ENCODE results near the gene PCDHA2.
"Not testable (repeated sequence)": the region's sequence is repeated elsewhere in the genome, so short reads cannot be mapped to it uniquely, and the experiment has no call there.

The PCDHA2 gene

DNA sequence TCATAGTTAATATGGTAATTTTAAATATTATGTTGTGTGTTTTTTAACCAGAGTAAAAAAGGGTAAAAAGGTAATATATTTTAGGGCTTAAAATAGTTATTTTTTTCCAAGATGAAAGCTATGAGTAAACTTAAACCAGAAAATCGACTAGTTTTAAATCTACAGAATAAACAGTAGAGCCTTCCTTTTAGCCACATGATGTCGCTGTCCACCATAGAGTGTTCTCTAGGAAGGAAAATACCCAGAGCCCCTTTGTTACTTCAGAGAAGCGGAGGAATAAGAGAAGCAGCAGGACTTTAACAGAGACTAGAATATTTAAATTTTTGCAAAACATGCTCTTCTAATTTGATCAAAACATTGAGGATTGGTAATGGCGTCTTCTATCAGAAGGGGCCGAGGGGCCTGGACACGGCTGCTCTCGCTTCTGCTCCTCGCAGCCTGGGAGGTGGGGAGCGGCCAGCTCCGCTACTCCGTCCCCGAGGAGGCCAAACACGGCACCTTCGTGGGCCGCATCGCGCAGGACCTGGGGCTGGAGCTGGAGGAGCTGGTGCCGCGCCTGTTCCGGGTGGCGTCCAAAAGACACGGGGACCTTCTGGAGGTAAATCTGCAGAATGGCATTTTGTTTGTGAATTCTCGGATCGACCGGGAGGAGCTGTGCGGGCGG, at the start of gene PCDHA2:
PCDHA2 (plus strand) TSS at position 258 of the 664 bp plus-strand sequence.
- no peak for DNase-seq (ENCODE audit: low read depth)

DNA sequence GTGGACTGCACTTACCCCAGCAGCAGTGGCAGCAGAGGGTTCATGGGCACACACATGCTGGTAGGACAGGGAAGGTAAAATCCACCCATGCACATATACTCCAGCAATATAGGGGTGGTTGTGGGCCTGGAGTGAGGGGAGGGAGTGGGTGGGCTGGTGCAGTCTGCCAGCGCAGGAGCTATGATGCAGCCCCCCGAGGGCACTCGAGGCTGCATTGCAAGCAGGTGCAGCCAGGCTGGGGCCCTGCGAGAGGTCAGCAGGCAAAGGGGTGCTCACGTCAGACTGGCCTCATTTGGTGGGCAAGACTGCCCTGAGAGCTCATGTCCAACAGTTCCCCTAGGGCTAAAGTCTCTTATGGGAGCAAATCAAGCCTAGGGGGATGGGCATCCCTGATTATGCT, 41.1 kb upstream of the PCDHA2 start:
- DNase-seq (ENCODE audit: low read depth), result no peak

GRCh38 chr5:140764177-140764973, 30.3 kb upstream of the PCDHA2 start:
- DNase-seq (ENCODE audit: low read depth), result no peak

DNA sequence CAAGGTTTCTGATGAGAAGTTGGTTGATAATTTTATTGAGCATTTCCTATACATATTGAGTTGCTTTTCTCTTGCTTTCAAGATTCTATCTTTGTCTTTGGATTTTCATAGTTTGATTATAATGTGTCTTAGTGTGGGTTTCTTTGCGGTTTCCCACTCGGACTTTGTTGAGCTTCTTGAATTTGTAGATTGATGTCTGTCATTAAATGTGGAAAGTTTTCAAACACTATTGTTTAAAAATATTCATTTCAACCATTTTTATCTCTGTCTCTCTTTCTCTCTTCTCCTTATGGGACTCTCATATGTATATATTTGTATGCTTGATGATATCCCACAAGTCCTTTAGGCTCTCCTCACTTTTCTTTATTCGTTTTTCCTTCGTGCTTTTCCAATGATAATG, 27.2 kb upstream of the PCDHA2 start:
- DNase-seq (ENCODE audit: low read depth), result no peak

- DNase-seq (ENCODE audit: low read depth), result no peak
Measured at GRCh38 chr5:140780512-140780911, 14.1 kb upstream of the PCDHA2 start.

DNA sequence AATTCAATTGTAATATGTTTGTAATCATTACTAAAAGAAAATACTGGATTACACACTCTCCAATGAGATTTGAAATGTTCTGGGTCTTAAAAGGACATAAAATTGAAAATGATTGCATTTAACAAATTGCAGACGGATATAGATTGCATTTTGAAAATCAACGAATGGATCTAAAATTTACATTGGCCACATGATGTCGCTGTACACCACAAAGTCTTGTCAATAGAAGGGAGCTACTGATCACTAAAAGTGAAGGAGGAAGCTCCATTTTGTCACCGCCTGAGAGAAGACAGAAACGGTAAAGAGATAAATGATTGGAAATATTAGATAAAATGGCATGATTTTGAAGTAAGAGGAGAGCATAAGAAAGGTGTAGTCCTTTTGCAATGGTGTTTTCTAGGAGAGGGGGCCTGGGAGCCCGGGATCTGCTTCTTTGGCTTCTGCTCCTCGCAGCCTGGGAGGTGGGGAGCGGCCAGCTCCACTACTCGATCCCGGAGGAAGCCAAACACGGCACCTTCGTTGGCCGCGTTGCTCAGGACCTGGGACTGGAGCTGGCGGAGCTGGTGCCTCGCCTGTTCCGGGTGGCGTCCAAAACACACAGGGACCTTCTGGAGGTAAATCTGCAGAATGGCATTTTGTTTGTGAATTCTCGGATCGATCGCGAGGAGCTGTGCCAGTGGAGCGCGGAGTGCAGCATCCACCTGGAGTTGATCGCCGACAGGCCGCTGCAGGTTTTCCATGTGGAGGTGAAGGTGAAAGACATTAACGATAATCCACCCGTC, 8.6 kb upstream of the PCDHA2 start, which contains the start of gene PCDHA1:
PCDHA1 (plus strand) TSS at position 236 of the 782 bp plus-strand sequence.
- DNase-seq (ENCODE audit: low read depth), result no peak

- not testable (repeated sequence) for DNase-seq (ENCODE audit: low read depth)
Measured at GRCh38 chr5:140787422-140787821, 7.2 kb upstream of the PCDHA2 start.

GRCh38 chr5:140787849-140788504, 6.7 kb upstream of the PCDHA2 start:
- DNase-seq (ENCODE audit: low read depth), result not testable (repeated sequence)

GRCh38 chr5:140791089-140791488, 3.6 kb upstream of the PCDHA2 start:
- DNase-seq (ENCODE audit: low read depth), result no peak

- DNase-seq (ENCODE audit: low read depth), result no peak
Measured at GRCh38 chr5:140795259-140795641, 598 bp downstream of the PCDHA2 start.

GRCh38 chr5:140796072-140796717, 1.5 kb downstream of the PCDHA2 start:
- DNase-seq (ENCODE audit: low read depth), result not testable (repeated sequence)

DNA sequence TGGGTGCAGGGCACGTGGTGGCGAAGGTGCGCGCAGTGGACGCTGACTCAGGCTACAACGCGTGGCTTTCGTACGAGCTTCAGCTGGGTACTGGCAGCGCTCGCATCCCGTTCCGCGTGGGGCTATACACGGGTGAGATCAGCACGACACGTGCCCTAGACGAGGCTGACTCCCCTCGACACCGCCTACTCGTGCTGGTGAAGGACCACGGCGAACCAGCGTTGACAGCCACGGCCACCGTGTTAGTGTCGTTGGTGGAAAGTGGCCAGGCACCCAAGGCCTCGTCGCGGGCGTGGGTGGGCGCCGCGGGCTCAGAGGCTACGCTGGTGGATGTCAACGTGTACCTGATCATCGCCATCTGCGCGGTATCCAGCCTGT, 2.1 kb downstream of the PCDHA2 start:
- DNase-seq (ENCODE audit: low read depth), result no peak

DNA sequence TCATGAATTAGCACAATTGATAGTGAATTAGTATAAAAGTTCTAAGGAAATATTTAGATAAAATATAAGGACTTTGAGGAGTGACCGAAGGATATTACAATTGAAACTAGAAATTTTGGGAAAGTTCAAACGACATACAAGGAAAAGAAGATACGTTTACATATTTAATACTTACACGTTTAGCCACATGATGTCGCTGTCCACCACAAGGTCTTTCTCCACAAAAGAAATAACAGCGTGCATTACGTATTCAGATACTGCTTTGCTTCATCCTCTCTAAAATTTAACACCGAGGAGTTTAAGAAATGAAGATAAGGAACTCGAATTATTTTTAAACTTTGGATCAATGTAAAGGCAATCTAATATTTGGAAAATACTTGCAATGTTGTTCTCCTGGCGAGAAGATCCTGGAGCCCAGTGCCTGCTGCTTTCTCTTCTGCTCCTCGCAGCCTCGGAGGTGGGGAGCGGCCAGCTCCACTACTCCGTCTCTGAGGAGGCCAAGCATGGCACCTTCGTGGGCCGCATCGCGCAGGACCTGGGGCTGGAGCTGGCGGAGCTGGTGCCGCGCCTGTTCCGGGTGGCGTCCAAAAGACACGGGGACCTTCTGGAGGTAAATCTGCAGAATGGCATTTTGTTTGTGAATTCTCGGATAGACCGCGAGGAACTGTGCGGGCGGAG, 6.3 kb downstream of the PCDHA2 start, which contains the start of gene PCDHA3:
PCDHA3 (plus strand) TSS at position 242 of the 678 bp plus-strand sequence.
- DNase-seq (ENCODE audit: low read depth), result no peak

- no peak for DNase-seq (ENCODE audit: low read depth)
Measured at GRCh38 chr5:140801494-140801841, 6.8 kb downstream of the PCDHA2 start.

- not testable (repeated sequence) for DNase-seq (ENCODE audit: low read depth)
Measured at GRCh38 chr5:140802381-140802780, 7.7 kb downstream of the PCDHA2 start.

DNA sequence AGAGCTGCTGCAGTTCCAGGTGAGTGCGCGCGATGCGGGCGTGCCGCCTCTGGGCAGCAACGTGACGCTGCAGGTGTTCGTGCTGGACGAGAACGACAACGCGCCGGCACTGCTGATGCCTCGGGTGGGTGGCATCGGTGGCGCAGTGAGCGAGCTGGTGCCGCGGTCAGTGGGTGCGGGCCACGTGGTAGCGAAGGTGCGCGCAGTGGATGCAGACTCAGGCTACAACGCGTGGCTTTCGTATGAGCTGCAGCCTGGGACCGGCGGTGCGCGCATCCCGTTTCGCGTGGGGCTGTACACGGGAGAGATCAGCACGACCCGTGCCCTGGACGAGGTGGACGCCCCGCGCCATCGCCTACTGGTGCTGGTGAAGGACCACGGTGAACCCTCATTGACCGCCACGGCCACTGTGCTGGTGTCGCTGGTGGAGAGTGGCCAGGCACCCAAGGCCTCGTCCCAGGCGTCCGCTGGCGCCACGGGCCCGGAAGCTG, 8.2 kb downstream of the PCDHA2 start:
- DNase-seq (ENCODE audit: low read depth), result no peak

- DNase-seq (ENCODE audit: low read depth), result no peak
Measured at GRCh38 chr5:140806834-140807775, 12.5 kb downstream of the PCDHA2 start, which contains the start of gene PCDHA4. TSS of gene PCDHA4 (plus strand) at chr5:140807068.

DNA sequence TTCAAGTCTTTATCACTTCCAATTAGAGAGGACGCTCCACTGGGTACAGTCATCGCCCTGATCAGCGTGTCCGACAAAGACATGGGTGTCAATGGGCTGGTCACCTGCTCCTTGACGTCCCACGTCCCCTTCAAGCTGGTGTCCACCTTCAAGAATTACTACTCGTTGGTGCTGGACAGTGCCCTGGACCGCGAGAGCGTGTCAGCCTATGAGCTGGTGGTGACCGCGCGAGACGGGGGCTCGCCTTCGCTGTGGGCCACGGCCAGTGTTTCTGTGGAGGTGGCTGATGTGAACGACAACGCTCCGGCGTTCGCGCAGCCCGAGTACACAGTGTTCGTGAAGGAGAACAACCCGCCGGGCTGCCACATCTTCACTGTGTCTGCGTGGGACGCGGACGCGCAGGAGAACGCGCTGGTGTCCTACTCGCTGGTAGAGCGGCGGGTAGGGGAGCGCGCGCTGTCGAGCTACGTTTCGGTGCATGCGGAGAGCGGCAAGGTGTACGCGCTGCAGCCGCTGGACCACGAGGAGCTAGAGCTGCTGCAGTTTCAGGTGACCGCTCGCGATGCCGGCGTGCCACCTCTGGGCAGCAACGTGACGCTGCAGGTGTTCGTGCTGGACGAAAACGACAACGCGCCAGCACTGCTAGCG, 13.7 kb downstream of the PCDHA2 start:
- DNase-seq (ENCODE audit: low read depth), result not testable (repeated sequence)

DNA sequence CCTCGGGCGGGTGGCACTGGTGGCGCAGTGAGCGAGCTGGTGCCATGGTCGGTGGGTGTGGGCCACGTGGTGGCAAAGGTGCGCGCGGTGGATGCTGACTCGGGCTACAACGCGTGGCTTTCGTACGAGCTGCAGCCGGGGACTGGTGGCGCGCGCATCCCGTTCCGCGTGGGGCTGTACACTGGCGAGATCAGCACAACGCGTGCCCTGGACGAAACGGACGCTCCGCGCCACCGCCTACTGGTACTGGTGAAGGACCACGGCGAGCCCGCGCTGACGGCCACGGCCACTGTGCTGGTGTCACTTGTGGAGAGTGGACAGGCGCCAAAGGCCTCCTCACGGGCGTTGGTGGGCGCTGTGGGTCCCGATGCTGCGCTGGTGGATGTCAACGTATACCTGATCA, 14.2 kb downstream of the PCDHA2 start:
- DNase-seq (ENCODE audit: low read depth), result no peak

All from activated gamma-delta T cell treated with anti-CD3 and anti-CD28 coated beads, Interleukin-2, amount 50 U/mL, for 16 hours (primary cell).